GM12878 (cell line): ENCODE data around the gene CREB3L4. TPM values are rescaled to one million over a fixed set of nuclear protein-coding genes. Genes with fewer than 3 reads are reported as not detected.

Experiments
- microRNA-seq: library from miRNA; unstranded; fragments of <30 nt; microRNA quantifications from one replicate; pipeline ENCODE4, GENCODE V29; 2018
- polyA plus RNA-seq, 11 experiments: library from polyadenylated mRNA; depleted of rRNA in 4 of 11; unstranded in 6 of 11; stranded (reverse) in 5 of 11; fragments of >200 nt; fragmentation: Nextera tagmentation in 4 of 11; fragmentation: Illumina TruSeq in 1 of 11; extraction: Ambion mirVana in 4 of 11; extraction: Trizol in 1 of 11; gene quantifications; 1 replicate in 1 of 11; 2 replicates in 10 of 11; pipeline versions ENCODE4 v1.2.1 to v1.2.3, GENCODE V29; 2011 to 2016; ENCODE audit warnings: inconsistent platforms in 2 of 11, missing spikeins in 2 of 11, low read depth in 1 of 11
- small RNA-seq: library from RNA; depleted of rRNA; stranded (forward); fragments of <200 nt; gene quantifications from one replicate; pipeline ENCODE3, GENCODE V24; 2014
- total RNA-seq, 4 experiments: library from RNA; depleted of rRNA in 3 of 4; stranded (reverse); fragments of >200 nt in 3 of 4; fragmentation: Illumina TruSeq in 1 of 4; extraction: Trizol in 1 of 4; gene quantifications; 2 replicates each; pipeline versions ENCODE4 v1.2.1 to v1.2.3, GENCODE V29; 2013 to 2021

Gene CREB3L4
- total and polyA plus RNA-seq, 10 of the 15 experiments (the other 5 are each of a cell fraction or from before 2014, with no cell fraction given) = 9.7 to 14.0 (median 12.1) TPM

Small RNA genes lying within 50 kb of the gene (microRNA-seq; reads per million reads assigned to microRNA genes)
- gene MIR6737 = 1.3 reads per million

Small RNA genes lying within 50 kb of the gene (small RNA-seq; reads per million reads assigned to genes)
- 0.31 reads per million for gene MIR6737

Other genes with a start within 250 kb of the CREB3L4 start
Only the 7 nearest of the 12 such genes appear.
- gene GATAD2B, start 44.9 kb upstream of the CREB3L4 start, total RNA-seq (2014; rRNA removed) = 6.9 and 7.2 TPM in 2 replicates
- gene GATAD2B, start 44.9 kb upstream of the CREB3L4 start, total RNA-seq (2014; rRNA removed; fragmentation: Illumina TruSeq; extraction: Trizol) = 8.3 and 8.8 TPM in 2 replicates
- 63.1 and 64.6 TPM in 2 replicates for gene GATAD2B, start 44.9 kb upstream of the CREB3L4 start, total RNA-seq (2021)
- gene GATAD2B, start 44.9 kb upstream of the CREB3L4 start, polyA plus RNA-seq (2011; rRNA removed) = 7.3 and 10.8 TPM in 2 replicates
- 17.6 and 21.2 TPM in 2 replicates for gene GATAD2B, start 44.9 kb upstream of the CREB3L4 start, polyA plus RNA-seq (2014; fragmentation: Illumina TruSeq; extraction: Trizol)
- 1 to 10 TPM; 2.4 to 8.7 TPM for gene GATAD2B, start 44.9 kb upstream of the CREB3L4 start, polyA plus RNA-seq (2014; fragmentation: Nextera tagmentation; extraction: Ambion mirVana)
- gene GATAD2B, start 44.9 kb upstream of the CREB3L4 start, polyA plus RNA-seq (2014; rRNA removed) = 10.1 and 11.3 TPM in 2 replicates
- gene GATAD2B, start 44.9 kb upstream of the CREB3L4 start, polyA plus RNA-seq (2016; fragmentation: Nextera tagmentation; extraction: Ambion mirVana) = 1 to 10 TPM; 6.4 to 6.6 TPM
- 18.2 and 22.2 TPM in 2 replicates for gene DENND4B, start 21.2 kb upstream of the CREB3L4 start, total RNA-seq (2014; rRNA removed)
- gene DENND4B, start 21.2 kb upstream of the CREB3L4 start, total RNA-seq (2014; rRNA removed; fragmentation: Illumina TruSeq; extraction: Trizol) = 13.1 and 13.7 TPM in 2 replicates
- 57.5 and 74.8 TPM in 2 replicates for gene DENND4B, start 21.2 kb upstream of the CREB3L4 start, total RNA-seq (2021)
- gene DENND4B, start 21.2 kb upstream of the CREB3L4 start, polyA plus RNA-seq (2011; rRNA removed) = 15.7 and 26.6 TPM in 2 replicates
- 23.5 and 31.0 TPM in 2 replicates for gene DENND4B, start 21.2 kb upstream of the CREB3L4 start, polyA plus RNA-seq (2014; fragmentation: Illumina TruSeq; extraction: Trizol)
- gene DENND4B, start 21.2 kb upstream of the CREB3L4 start, polyA plus RNA-seq (2014; fragmentation: Nextera tagmentation; extraction: Ambion mirVana) = 10 to 100 TPM; 12.0 to 13.4 TPM
- 55.1 and 73.9 TPM in 2 replicates for gene DENND4B, start 21.2 kb upstream of the CREB3L4 start, polyA plus RNA-seq (2014; rRNA removed)
- 10 to 100 TPM; 20.8 to 23.3 TPM for gene DENND4B, start 21.2 kb upstream of the CREB3L4 start, polyA plus RNA-seq (2016; fragmentation: Nextera tagmentation; extraction: Ambion mirVana)
- 15.5 and 15.7 TPM in 2 replicates for gene CRTC2, start 9.3 kb upstream of the CREB3L4 start, total RNA-seq (2014; rRNA removed)
- 13.7 and 13.8 TPM in 2 replicates for gene CRTC2, start 9.3 kb upstream of the CREB3L4 start, total RNA-seq (2014; rRNA removed; fragmentation: Illumina TruSeq; extraction: Trizol)
- gene CRTC2, start 9.3 kb upstream of the CREB3L4 start, total RNA-seq (2021) = 54.6 and 59.7 TPM in 2 replicates
- gene CRTC2, start 9.3 kb upstream of the CREB3L4 start, polyA plus RNA-seq (2011; rRNA removed) = 12.8 and 35.6 TPM in 2 replicates
- gene CRTC2, start 9.3 kb upstream of the CREB3L4 start, polyA plus RNA-seq (2014; fragmentation: Illumina TruSeq; extraction: Trizol) = 21.6 and 49.4 TPM in 2 replicates
- gene CRTC2, start 9.3 kb upstream of the CREB3L4 start, polyA plus RNA-seq (2014; fragmentation: Nextera tagmentation; extraction: Ambion mirVana) = 1 to 10 TPM; 5.1 to 8.4 TPM
- 56.5 and 57.9 TPM in 2 replicates for gene CRTC2, start 9.3 kb upstream of the CREB3L4 start, polyA plus RNA-seq (2014; rRNA removed)
- gene CRTC2, start 9.3 kb upstream of the CREB3L4 start, polyA plus RNA-seq (2016; fragmentation: Nextera tagmentation; extraction: Ambion mirVana) = 10 to 100 TPM; 29.9 to 40.1 TPM
- 78.0 and 79.1 TPM in 2 replicates for gene SLC39A1, start 4.4 kb upstream of the CREB3L4 start, total RNA-seq (2014; rRNA removed)
- gene SLC39A1, start 4.4 kb upstream of the CREB3L4 start, total RNA-seq (2014; rRNA removed; fragmentation: Illumina TruSeq; extraction: Trizol) = 48.7 and 51.2 TPM in 2 replicates
- gene SLC39A1, start 4.4 kb upstream of the CREB3L4 start, total RNA-seq (2021) = 67.7 and 68.3 TPM in 2 replicates
- gene SLC39A1, start 4.4 kb upstream of the CREB3L4 start, polyA plus RNA-seq (2011; rRNA removed) = 61.1 and 79.6 TPM in 2 replicates
- gene SLC39A1, start 4.4 kb upstream of the CREB3L4 start, polyA plus RNA-seq (2014; fragmentation: Illumina TruSeq; extraction: Trizol) = 58.5 and 64.0 TPM in 2 replicates
- 10 to 100 TPM in 1 of 2 experiments, 1 to 10 TPM in 1; 8.8 to 20.6 TPM for gene SLC39A1, start 4.4 kb upstream of the CREB3L4 start, polyA plus RNA-seq (2014; fragmentation: Nextera tagmentation; extraction: Ambion mirVana)
- 77.0 and 77.2 TPM in 2 replicates for gene SLC39A1, start 4.4 kb upstream of the CREB3L4 start, polyA plus RNA-seq (2014; rRNA removed)
- gene SLC39A1, start 4.4 kb upstream of the CREB3L4 start, polyA plus RNA-seq (2016; fragmentation: Nextera tagmentation; extraction: Ambion mirVana) = 10 to 100 TPM; 88.9 to 98.6 TPM
- 265 and 276 TPM in 2 replicates for gene JTB, start 9.8 kb downstream of the CREB3L4 start, total RNA-seq (2014; rRNA removed)
- 95.3 and 103 TPM in 2 replicates for gene JTB, start 9.8 kb downstream of the CREB3L4 start, total RNA-seq (2014; rRNA removed; fragmentation: Illumina TruSeq; extraction: Trizol)
- gene JTB, start 9.8 kb downstream of the CREB3L4 start, total RNA-seq (2021) = 173 and 174 TPM in 2 replicates
- 136 and 144 TPM in 2 replicates for gene JTB, start 9.8 kb downstream of the CREB3L4 start, polyA plus RNA-seq (2011; rRNA removed)
- gene JTB, start 9.8 kb downstream of the CREB3L4 start, polyA plus RNA-seq (2014; fragmentation: Illumina TruSeq; extraction: Trizol) = 57.8 and 85.9 TPM in 2 replicates
- gene JTB, start 9.8 kb downstream of the CREB3L4 start, polyA plus RNA-seq (2014; fragmentation: Nextera tagmentation; extraction: Ambion mirVana) = 10 to 100 TPM; 25.0 to 67.7 TPM
- gene JTB, start 9.8 kb downstream of the CREB3L4 start, polyA plus RNA-seq (2014; rRNA removed) = 247 and 255 TPM in 2 replicates
- 100 to 1,000 TPM; 292 to 298 TPM for gene JTB, start 9.8 kb downstream of the CREB3L4 start, polyA plus RNA-seq (2016; fragmentation: Nextera tagmentation; extraction: Ambion mirVana)
- gene RAB13, start 18.4 kb downstream of the CREB3L4 start, total RNA-seq (2014; rRNA removed) = 4.6 and 5.9 TPM in 2 replicates
- gene RAB13, start 18.4 kb downstream of the CREB3L4 start, total RNA-seq (2014; rRNA removed; fragmentation: Illumina TruSeq; extraction: Trizol) = 11.0 and 12.4 TPM in 2 replicates
- gene RAB13, start 18.4 kb downstream of the CREB3L4 start, total RNA-seq (2021) = 20.4 and 22.2 TPM in 2 replicates
- gene RAB13, start 18.4 kb downstream of the CREB3L4 start, polyA plus RNA-seq (2011; rRNA removed) = 0.75 and 0.86 TPM in 2 replicates
- gene RAB13, start 18.4 kb downstream of the CREB3L4 start, polyA plus RNA-seq (2014; fragmentation: Illumina TruSeq; extraction: Trizol) = 30.7 and 34.1 TPM in 2 replicates
- 10 to 100 TPM in 1 of 2 experiments, 1 to 10 TPM in 1; 7.9 to 17.2 TPM for gene RAB13, start 18.4 kb downstream of the CREB3L4 start, polyA plus RNA-seq (2014; fragmentation: Nextera tagmentation; extraction: Ambion mirVana)
- gene RAB13, start 18.4 kb downstream of the CREB3L4 start, polyA plus RNA-seq (2014; rRNA removed) = 12.7 and 15.5 TPM in 2 replicates
- gene RAB13, start 18.4 kb downstream of the CREB3L4 start, polyA plus RNA-seq (2016; fragmentation: Nextera tagmentation; extraction: Ambion mirVana) = 10 to 100 TPM; 16.3 to 19.2 TPM
- gene RPS27, start 22.9 kb downstream of the CREB3L4 start, total RNA-seq (2014; rRNA removed) = 5,288 and 5,830 TPM in 2 replicates
- 9,122 and 9,683 TPM in 2 replicates for gene RPS27, start 22.9 kb downstream of the CREB3L4 start, total RNA-seq (2014; rRNA removed; fragmentation: Illumina TruSeq; extraction: Trizol)
- gene RPS27, start 22.9 kb downstream of the CREB3L4 start, total RNA-seq (2021) = 2,708 and 2,801 TPM in 2 replicates
- gene RPS27, start 22.9 kb downstream of the CREB3L4 start, polyA plus RNA-seq (2011; rRNA removed) = 8,626 and 8,787 TPM in 2 replicates
- 13,800 and 18,255 TPM in 2 replicates for gene RPS27, start 22.9 kb downstream of the CREB3L4 start, polyA plus RNA-seq (2014; fragmentation: Illumina TruSeq; extraction: Trizol)
- over 10,000 TPM in 1 of 2 experiments, 1,000 to 10,000 TPM in 1; 9,903 to 14,234 TPM for gene RPS27, start 22.9 kb downstream of the CREB3L4 start, polyA plus RNA-seq (2014; fragmentation: Nextera tagmentation; extraction: Ambion mirVana)
- gene RPS27, start 22.9 kb downstream of the CREB3L4 start, polyA plus RNA-seq (2014; rRNA removed) = 8,943 and 9,277 TPM in 2 replicates
- gene RPS27, start 22.9 kb downstream of the CREB3L4 start, polyA plus RNA-seq (2016; fragmentation: Nextera tagmentation; extraction: Ambion mirVana) = 1,000 to 10,000 TPM; 3,244 to 3,511 TPM